ENCODE results near the gene IRX5. TPM values are rescaled to one million over a fixed set of nuclear protein-coding genes. Genes with fewer than 3 reads are reported as not detected.

The IRX5 gene
- polyA plus RNA-seq, 1 donor from 2014 or later, result 0.14 TPM

GRCh38 chr16:54939029-54939346 is 8.3 kb downstream of the IRX5 start:
- Histone ChIP-seq H3K4me2 (ENCODE audit: low read length) (no peak overlapping the region), H4K20me1 (ENCODE audit: insufficient read depth) (no peaks in the 10 kb centered on the region), H3F3A (ENCODE audit: insufficient read depth, low read length, poor library complexity, severe bottlenecking) (peaks cover 3% of the 10 kb centered on the region), H3K27me3 (ENCODE audit: insufficient read depth, low read depth, low read length) (peaks cover 99% of the 10 kb centered on the region), H3K4me3 (ENCODE audit: low read length) (no peak overlapping the region), H3K27ac (ENCODE audit: low read length) (no peak overlapping the region), H3K79me2 (replicated peaks; ENCODE audit: insufficient read depth, low read length) (no peaks in the 10 kb centered on the region), H3K9me3 (ENCODE audit: low read length) (no peaks in the 10 kb centered on the region), H2AFZ (ENCODE audit: low read depth, low read length) (no peak overlapping the region), H3K9ac (ENCODE audit: low read length) (no peak overlapping the region), H3K36me3 (ENCODE audit: insufficient read depth, low read length) (no peaks in the 10 kb centered on the region), H3K9me2 (ENCODE audit: insufficient read depth, low read length) (no peaks in the 10 kb centered on the region)
- TF ChIP-seq TAF1 (IDR thresholded peaks at IDR 0.05; ENCODE audit: low read depth) (no peak), SMC3 (conservative IDR thresholded peaks at IDR 0.05; ENCODE audit: poor library complexity) (no peak), REST (IDR thresholded peaks at IDR 0.05; ENCODE audit: borderline replicate concordance) (no peak), EP300 (conservative IDR thresholded peaks at IDR 0.05; ENCODE audit: poor library complexity, severe bottlenecking) (no peak), EZH2 (IDR thresholded peaks at IDR 0.05; ENCODE audit: borderline replicate concordance, insufficient read depth, low read length, poor library complexity, severe bottlenecking) (no peak), POLR2AphosphoS5 (IDR thresholded peaks at IDR 0.05) (no peak), MXI1 (conservative IDR thresholded peaks at IDR 0.05; ENCODE audit: poor library complexity, severe bottlenecking) (no peak), RAD21 (conservative IDR thresholded peaks at IDR 0.05) (no peak)

- H3K4me3 ChIP-seq (ENCODE audit: low read length), result no peak overlapping the region
- no peak for TF ChIP-seq EZH2 (IDR thresholded peaks at IDR 0.05; ENCODE audit: borderline replicate concordance, insufficient read depth, low read length, poor library complexity, severe bottlenecking)
- TF ChIP-seq POLR2AphosphoS5 (IDR thresholded peaks at IDR 0.05), result peak; percentile 51
- TF ChIP-seq MXI1 (conservative IDR thresholded peaks at IDR 0.05; ENCODE audit: poor library complexity, severe bottlenecking), result no peak
- TF ChIP-seq TAF1 (IDR thresholded peaks at IDR 0.05; ENCODE audit: low read depth), result no peak
Measured at GRCh38 chr16:54939510-54940278, 9.0 kb downstream of the IRX5 start.

GRCh38 chr16:54940279-54940604 is 9.6 kb downstream of the IRX5 start:
- Histone ChIP-seq H3K4me2 (ENCODE audit: low read length) (no peak overlapping the region), H3K4me3 (ENCODE audit: low read length) (no peak overlapping the region), H3F3A (ENCODE audit: insufficient read depth, low read length, poor library complexity, severe bottlenecking) (peaks cover 3% of the 10 kb centered on the region)

More at GRCh38 chr16:54939510-54940278, 9.0 kb downstream of the IRX5 start:
- peaks cover 3% of the 10 kb centered on the region for H3F3A ChIP-seq (ENCODE audit: insufficient read depth, low read length, poor library complexity, severe bottlenecking)
- H3K9me2 ChIP-seq (ENCODE audit: insufficient read depth, low read length), result no peaks in the 10 kb centered on the region
- no peaks in the 10 kb centered on the region for H3K79me2 ChIP-seq (replicated peaks; ENCODE audit: insufficient read depth, low read length)
- H3K27ac ChIP-seq (ENCODE audit: low read length), result no peak overlapping the region
- H3K9me3 ChIP-seq (ENCODE audit: low read length), result no peaks in the 10 kb centered on the region
- H2AFZ ChIP-seq (ENCODE audit: low read depth, low read length), result no peak overlapping the region
- H3K36me3 ChIP-seq (ENCODE audit: insufficient read depth, low read length), result no peaks in the 10 kb centered on the region
- no peak overlapping the region for H3K4me2 ChIP-seq (ENCODE audit: low read length)
- no peak overlapping the region for H3K9ac ChIP-seq (ENCODE audit: low read length)
- no peaks in the 10 kb centered on the region for H4K20me1 ChIP-seq (ENCODE audit: insufficient read depth)
- peaks cover 99% of the 10 kb centered on the region for H3K27me3 ChIP-seq (ENCODE audit: insufficient read depth, low read depth, low read length)

More at GRCh38 chr16:54940279-54940604, 9.6 kb downstream of the IRX5 start:
- TF ChIP-seq MXI1 (conservative IDR thresholded peaks at IDR 0.05; ENCODE audit: poor library complexity, severe bottlenecking), result no peak
- TF ChIP-seq EZH2 (IDR thresholded peaks at IDR 0.05; ENCODE audit: borderline replicate concordance, insufficient read depth, low read length, poor library complexity, severe bottlenecking), result no peak
- no peak for TF ChIP-seq EP300 (conservative IDR thresholded peaks at IDR 0.05; ENCODE audit: poor library complexity, severe bottlenecking)
- TF ChIP-seq SMC3 (conservative IDR thresholded peaks at IDR 0.05; ENCODE audit: poor library complexity), result no peak
- no peak for TF ChIP-seq RAD21 (conservative IDR thresholded peaks at IDR 0.05)
- TF ChIP-seq TAF1 (IDR thresholded peaks at IDR 0.05; ENCODE audit: low read depth), result no peak
- TF ChIP-seq CTCF (IDR thresholded peaks at IDR 0.05; ENCODE audit: poor library complexity, severe bottlenecking), result no peak
- TF ChIP-seq POLR2AphosphoS5 (IDR thresholded peaks at IDR 0.05), result no peak
- TF ChIP-seq REST (IDR thresholded peaks at IDR 0.05; ENCODE audit: borderline replicate concordance), result no peak
- no peaks in the 10 kb centered on the region for H3K79me2 ChIP-seq (replicated peaks; ENCODE audit: insufficient read depth, low read length)
- no peaks in the 10 kb centered on the region for H3K36me3 ChIP-seq (ENCODE audit: insufficient read depth, low read length)
- no peaks in the 10 kb centered on the region for H4K20me1 ChIP-seq (ENCODE audit: insufficient read depth)
- H3K9me2 ChIP-seq (ENCODE audit: insufficient read depth, low read length), result no peaks in the 10 kb centered on the region
- no peak overlapping the region for H2AFZ ChIP-seq (ENCODE audit: low read depth, low read length)
- H3K27me3 ChIP-seq (ENCODE audit: insufficient read depth, low read depth, low read length), result peaks cover 97% of the 10 kb centered on the region
- no peaks in the 10 kb centered on the region for H3K9me3 ChIP-seq (ENCODE audit: low read length)
- H3K27ac ChIP-seq (ENCODE audit: low read length), result no peak overlapping the region
- H3K9ac ChIP-seq (ENCODE audit: low read length), result no peak overlapping the region

Data from neural cell (in vitro differentiated cells).